Endothelial cell of umbilical vein (primary cell): ENCODE results near the gene MRNIP.

ENCODE experiments used
- GATA2 ChIP-seq: IDR thresholded peaks from 2 replicates; pipeline ENCODE4 v1.7.0; 2011; ENCODE audit warnings: low read depth, mild to moderate bottlenecking, moderate library complexity, mixed read lengths, low read length; ENCODE audit not compliant: insufficient read length, insufficient read depth
- MAX ChIP-seq: IDR thresholded peaks from 2 replicates; pipeline ENCODE4 v1.6.1; 2011; ENCODE audit not compliant: insufficient read depth, insufficient read length
- POLR2A ChIP-seq: IDR thresholded peaks from 2 replicates; pipeline ENCODE4 v1.6.1; 2012; ENCODE audit warnings: low read depth, mild to moderate bottlenecking, control low read depth, low read length
- TF ChIP-seq, protein P1 (sequence below), 2 donors: IDR thresholded peaks; 1 replicate in 1 of 2; 2 replicates in 1 of 2; pipeline ENCODE4 v1.5.1; 2011; ENCODE audit warnings: low read length in 2 of 2, mild to moderate bottlenecking in 2 of 2, moderate library complexity in 2 of 2, control low read depth in 1 of 2, inconsistent platforms in 1 of 2, low read depth in 1 of 2; ENCODE audit not compliant: insufficient read depth in 1 of 2; ENCODE audit errors: extremely low read depth in 1 of 2

- TF ChIP-seq, protein P1, sequence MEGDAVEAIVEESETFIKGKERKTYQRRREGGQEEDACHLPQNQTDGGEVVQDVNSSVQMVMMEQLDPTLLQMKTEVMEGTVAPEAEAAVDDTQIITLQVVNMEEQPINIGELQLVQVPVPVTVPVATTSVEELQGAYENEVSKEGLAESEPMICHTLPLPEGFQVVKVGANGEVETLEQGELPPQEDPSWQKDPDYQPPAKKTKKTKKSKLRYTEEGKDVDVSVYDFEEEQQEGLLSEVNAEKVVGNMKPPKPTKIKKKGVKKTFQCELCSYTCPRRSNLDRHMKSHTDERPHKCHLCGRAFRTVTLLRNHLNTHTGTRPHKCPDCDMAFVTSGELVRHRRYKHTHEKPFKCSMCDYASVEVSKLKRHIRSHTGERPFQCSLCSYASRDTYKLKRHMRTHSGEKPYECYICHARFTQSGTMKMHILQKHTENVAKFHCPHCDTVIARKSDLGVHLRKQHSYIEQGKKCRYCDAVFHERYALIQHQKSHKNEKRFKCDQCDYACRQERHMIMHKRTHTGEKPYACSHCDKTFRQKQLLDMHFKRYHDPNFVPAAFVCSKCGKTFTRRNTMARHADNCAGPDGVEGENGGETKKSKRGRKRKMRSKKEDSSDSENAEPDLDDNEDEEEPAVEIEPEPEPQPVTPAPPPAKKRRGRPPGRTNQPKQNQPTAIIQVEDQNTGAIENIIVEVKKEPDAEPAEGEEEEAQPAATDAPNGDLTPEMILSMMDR (IDR thresholded peaks at IDR 0.05; ENCODE audit: extremely low read depth in 1 of 2, insufficient read depth in 1 of 2, low read depth in 1 of 2, low read length in 2 of 2), result no peak
- TF ChIP-seq POLR2A (no peak), MAX (no peak), GATA2 (no peak)
Observed at GRCh38 chr5:179883163-179883562, 24.5 kb upstream of the MRNIP start.
